8988T (cell line): ENCODE data around the gene RPAP3.
"Not testable (repeated sequence)": the region's sequence is repeated elsewhere in the genome, so short reads cannot be mapped to it uniquely, and the experiment has no call there.

Experiments
- DNase-seq: peaks from one replicate; pipeline ENCODE4 v3.0.0; 2011

RPAP3 gene

GRCh38 chr12:47667935-47668334, 37.9 kb downstream of the RPAP3 start:
- DNase-seq, result not testable (repeated sequence)

DNA sequence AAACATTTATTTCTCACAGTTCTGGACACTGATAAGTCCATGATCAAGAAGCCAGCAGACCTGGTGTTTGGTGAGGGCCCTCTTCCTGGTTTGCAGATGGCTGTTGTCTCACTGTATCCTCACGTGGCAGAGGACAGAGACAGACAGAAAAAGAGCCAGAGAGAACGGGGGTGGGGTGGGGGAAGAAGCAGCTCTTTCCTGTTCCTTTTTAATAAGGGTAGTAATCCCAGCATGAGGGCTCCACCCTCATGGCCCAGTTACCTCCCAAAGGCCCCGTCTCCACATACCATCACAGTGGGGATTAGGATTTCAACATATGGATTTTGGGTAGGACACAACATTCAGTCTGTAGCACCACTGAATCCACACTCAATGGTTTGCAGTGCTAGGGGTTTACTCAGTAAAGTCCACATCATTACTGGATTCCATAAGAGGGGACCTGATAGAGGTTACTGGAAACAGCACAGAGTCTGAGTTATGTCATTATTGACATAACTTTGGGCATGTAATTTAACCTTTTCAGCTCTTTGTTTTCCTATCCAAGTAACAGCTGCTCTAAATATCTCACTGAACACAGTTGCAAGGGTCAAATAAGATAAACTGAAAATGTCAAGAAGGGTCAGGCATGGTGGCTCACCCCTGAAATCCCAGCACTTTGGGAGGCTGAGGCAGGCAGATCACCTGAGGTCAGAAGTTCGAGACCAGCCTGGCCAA, 53.2 kb downstream of the RPAP3 start:
- no peak for DNase-seq

DNA sequence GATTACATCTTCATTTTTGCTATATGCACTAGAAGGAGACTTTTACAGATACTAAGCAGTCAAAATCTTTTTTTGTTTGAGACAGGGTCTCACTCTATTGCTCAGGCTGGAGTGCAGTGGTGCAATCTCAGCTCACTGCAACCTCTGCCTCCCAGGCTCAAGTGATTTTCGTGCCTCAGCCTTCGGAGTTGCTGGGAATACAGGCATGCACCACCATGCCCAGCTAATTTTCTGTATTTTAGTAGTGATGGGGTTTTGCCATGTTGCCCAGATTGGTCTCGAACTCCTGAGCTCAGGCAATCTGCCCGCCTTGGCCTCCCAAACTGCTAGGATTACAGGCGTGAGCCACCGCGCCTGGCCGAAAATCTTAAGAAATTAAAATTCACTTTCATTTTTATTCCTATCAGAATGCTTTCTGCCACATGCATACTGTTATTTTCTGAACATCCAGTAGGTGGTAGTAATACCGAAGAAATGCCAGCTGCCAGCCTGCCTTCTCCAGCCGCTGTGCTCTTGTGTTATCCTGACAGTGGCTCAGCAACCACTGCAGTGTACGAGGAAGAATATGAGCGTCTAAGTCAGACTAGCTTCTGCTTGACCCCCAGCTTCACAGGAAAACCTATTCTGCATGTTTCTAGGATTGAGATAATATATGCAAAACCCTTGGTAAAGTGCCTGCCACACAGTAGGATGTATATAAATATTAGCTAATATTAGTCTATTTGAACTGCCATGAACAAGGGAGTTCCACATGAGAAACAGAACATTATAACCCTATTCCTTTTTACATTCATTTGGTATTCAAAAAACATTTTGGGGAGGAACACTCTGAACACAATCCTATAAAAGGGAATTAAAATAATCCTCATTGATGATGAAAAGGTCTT, 54.2 kb downstream of the RPAP3 start:
- DNase-seq, result no peak

DNA sequence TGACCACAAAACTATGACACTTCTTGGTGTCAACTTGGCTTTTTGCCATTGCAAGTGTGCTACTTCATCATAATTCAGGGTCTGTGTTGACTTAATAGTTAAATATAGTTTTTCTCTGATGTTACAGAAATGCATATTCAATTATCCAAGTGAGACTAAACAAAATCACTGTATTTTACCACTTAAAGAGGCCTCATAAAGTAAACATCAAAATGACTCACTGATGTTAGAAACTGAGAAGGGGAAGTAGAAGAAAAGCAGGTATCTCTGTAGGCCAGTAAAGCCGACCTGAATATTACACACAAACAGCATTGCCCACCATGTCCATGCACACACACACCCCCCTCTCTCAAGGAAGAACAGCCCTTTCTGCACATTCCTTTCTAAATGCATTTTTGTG, 55.4 kb downstream of the RPAP3 start:
- no peak for DNase-seq

GRCh38 chr12:47649381-47649780, 56.4 kb downstream of the RPAP3 start:
- no peak for DNase-seq

DNA sequence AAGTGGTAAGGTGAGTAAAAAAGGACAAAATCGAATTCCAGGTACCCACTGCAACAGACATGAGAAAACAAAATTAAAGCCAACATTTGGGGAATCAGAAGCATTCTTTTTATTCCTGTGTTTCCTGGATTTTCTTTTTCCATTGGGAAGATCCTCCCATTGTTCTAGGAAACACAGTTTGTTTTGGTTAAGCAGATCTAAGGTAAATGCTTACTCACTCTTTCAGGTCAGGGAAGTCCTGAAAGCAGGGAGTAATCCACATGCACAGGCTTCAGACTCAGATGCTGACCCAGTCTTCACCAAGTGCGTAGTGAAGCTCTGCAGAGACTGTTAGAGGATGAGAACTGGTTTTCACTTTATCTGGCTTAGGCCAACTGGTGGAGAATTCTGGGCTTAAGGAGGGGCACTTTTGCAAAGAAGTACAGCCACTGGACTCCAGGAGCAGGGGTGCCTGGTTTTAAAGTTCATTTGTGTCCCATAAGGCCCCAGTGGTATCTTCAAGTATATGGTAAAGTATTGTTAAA, 57.7 kb downstream of the RPAP3 start:
- DNase-seq, result no peak

GRCh38 chr12:47642310-47642709, 63.5 kb downstream of the RPAP3 start:
- not testable (repeated sequence) for DNase-seq

- no peak for DNase-seq
Observed at GRCh38 chr12:47636908-47637780, 68.7 kb downstream of the RPAP3 start.

DNA sequence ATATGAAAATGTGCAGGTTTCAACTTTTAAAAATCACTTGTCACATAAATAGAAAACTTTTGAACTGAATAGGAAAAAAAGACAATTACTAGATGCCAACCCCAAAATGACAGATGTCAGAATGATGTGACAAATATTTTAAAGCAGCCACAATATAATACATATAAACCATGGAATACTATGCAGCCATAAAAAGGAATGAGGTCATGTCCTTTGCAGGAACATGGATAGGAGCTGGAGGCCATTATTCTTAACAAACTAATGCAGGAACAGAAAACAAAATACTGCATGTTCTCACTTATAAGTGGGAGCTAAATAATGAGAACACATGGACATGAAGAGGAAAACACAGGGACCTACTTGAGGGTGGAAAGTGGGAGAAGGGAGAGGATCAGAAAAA, 70.1 kb downstream of the RPAP3 start:
- not testable (repeated sequence) for DNase-seq

DNA sequence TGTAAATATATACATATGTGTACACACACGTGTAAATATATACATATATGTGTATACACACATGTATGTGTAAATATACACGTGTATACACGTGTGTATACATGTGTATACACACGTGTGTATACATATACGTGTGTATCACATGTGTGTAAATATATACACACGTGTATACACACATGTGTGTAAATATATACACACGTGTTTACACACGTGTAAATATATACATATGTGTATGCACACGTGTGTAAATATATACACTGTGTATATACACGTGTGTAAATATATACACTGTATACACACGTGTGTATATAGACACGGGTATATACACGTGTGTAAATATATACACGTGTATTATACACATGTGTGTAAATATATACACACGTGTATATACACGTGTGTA, 71.7 kb downstream of the RPAP3 start:
- no peak for DNase-seq

DNA sequence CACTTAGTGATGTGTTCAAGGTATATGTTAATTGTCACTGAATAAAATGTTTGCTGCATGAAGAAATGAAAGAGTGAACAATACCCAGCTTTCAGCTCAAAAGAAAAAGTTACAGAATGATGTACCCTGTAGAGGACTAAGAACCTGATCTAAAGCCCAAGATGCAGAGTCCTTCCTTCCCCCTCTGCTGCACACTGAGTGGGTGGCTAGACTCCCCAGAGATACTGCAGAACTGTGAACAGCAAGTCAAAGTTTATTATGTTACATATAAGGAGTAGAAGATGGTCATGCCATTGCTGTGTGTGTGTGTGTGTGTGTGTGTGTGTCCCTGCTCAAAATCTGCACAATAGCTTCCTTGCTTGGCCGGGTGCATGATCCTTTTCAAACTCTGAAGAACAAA, 83.9 kb downstream of the RPAP3 start:
- no peak for DNase-seq

DNA sequence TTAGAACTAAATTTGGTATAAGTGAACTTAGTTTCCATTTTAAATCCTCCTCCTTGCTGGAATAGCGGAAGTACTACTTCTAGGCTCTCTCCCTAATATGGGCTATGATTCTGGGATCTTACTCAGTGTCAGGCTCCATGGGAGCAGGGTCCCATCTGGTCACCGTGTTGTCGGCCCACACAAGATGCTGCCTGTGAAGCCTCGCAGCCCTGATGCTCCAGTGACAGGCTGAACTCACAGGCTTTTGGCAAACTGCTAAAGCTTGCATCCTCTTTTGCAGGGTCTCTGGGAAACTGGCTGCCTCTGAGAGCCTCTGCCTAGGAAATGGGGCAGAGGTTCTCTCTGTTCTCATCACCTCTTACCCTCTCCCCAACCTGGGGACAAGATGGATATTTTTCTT, 88.4 kb downstream of the RPAP3 start:
- no peak for DNase-seq

DNA sequence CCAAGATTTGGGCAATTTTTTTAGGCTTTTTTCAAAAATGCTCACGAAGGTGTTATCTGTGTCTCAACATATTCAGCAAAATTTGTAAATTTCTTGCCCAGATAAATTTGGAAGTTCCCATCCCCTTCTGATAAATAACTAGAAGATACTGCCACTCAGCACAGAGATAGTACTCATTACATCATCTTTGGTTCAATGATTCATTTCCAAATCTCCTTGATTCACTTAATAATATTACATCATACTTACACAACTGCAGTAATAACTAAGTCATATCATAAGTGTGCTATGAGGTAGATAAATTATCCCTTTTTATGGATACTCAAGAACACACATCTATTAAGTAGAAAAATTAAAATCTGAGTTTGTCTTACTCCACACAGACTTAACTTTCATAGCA, 89.4 kb downstream of the RPAP3 start:
- no peak for DNase-seq

- DNase-seq, result no peak
Observed at GRCh38 chr12:47615711-47616110, 90.1 kb downstream of the RPAP3 start.

DNA sequence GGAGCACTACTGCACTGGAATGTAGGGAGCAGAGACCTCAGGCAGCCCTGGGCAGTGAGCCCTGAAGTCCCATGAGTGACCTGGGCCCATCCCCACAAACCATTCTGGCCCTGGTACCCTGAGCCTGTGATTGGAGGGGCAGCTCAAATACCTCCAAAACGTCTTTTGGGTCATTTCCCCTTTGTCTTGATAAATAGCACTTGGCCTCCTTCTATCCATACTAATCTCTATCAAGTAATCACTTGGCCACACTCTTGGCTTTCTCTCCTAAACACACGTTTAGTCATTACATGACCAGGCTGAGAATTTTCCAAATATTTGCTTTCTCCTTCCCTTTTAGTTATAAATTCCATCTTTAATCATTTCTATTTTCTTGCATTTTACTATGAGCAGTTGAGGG, 91.3 kb downstream of the RPAP3 start:
- no peak for DNase-seq

GRCh38 chr12:47612953-47613352, 92.9 kb downstream of the RPAP3 start:
- DNase-seq, result no peak

DNA sequence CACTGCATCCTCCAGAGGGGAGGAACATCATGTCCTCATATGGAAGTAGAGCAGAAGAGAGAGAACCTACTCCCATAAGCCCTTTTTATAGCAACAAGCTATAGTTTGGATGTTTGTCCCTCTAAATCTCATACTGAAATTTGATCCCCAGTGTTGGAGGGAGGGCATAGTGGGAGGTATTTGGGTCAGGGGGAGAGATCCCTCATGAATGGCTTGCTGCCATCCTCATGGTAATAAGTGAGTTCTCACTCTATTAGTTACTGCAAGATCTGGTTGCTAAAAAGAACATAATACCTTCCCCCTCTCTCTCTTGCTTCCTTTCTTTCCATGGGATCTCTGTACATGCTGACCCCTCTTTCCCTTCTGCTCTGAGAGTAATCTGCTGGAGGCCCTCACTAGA, 93.9 kb downstream of the RPAP3 start:
- no peak for DNase-seq
